HFFc6 (cell line): ENCODE results near the gene CSMD2. TPM values are rescaled to one million over a fixed set of nuclear protein-coding genes. Genes with fewer than 3 reads are reported as not detected.

Source experiments
- DNase-seq: peaks from one replicate; pipeline ENCODE4 v3.0.0-alpha.2; 2018
- H3K27ac Mint-ChIP-seq: 2 replicates; pipeline ENCODE4 v1.8.0; 2020; ENCODE audit warnings: mild to moderate bottlenecking, mixed read lengths
- H3K27me3 Mint-ChIP-seq: 2 replicates; pipeline ENCODE4 v1.8.0; 2021; ENCODE audit warnings: mild to moderate bottlenecking, moderate library complexity, mixed read lengths; ENCODE audit not compliant: insufficient read depth
- H3K36me3 Mint-ChIP-seq: 2 replicates; pipeline ENCODE4 v1.8.0; 2021; ENCODE audit warnings: low read depth, mixed read lengths
- H3K4me1 Mint-ChIP-seq: 2 replicates; pipeline ENCODE4 v1.8.0; 2020; ENCODE audit warnings: low read depth, mixed read lengths
- H3K4me3 Mint-ChIP-seq: 2 replicates; pipeline ENCODE4 v1.8.0; 2020; ENCODE audit warnings: mild to moderate bottlenecking, moderate library complexity, mixed read lengths
- H3K9me3 Mint-ChIP-seq: 2 replicates; pipeline ENCODE4 v1.8.0; 2020; ENCODE audit warnings: mild to moderate bottlenecking, mixed read lengths
- total RNA-seq, 6 experiments: library from RNA; stranded (reverse); fragmentation: NEBNext Ultra II Directional; extraction: Animal tissue kit (Norgen Biotek cat#: 25700); gene quantifications; 2 replicates in 1 of 6; 3 replicates in 5 of 6; pipeline ENCODE4 v1.2.3, GENCODE V29; 2021
- TF ChIP-seq, protein P1 (sequence below): fragments of 200-600 bp; sonication (generic); IDR thresholded peaks from 2 replicates; pipeline ENCODE4 v1.5.0; 2021; ENCODE audit warnings: antibody characterized with exemption, mild to moderate bottlenecking

Gene CSMD2
- total RNA-seq, 6 experiments from 2014 or later = 0.77 to 3.2 (median 1.2) TPM

GRCh38 chr1:33844166-33844565 is 320.9 kb downstream of the CSMD2 start:
- Mint-ChIP-seq H3K27me3 (peaks cover 5% of the 10 kb centered on the region), H3K4me3 (no peak overlapping the region), H3K9me3 (no peaks in the 10 kb centered on the region; the same call in 1 of the 2 replicates), H3K36me3 (no peaks in the 10 kb centered on the region; the same call in 1 of the 2 replicates), H3K27ac (no peak overlapping the region), H3K4me1 (no peaks in the 10 kb centered on the region; the same call in 1 of the 2 replicates)
- no peak for DNase-seq
- TF ChIP-seq, protein P1, sequence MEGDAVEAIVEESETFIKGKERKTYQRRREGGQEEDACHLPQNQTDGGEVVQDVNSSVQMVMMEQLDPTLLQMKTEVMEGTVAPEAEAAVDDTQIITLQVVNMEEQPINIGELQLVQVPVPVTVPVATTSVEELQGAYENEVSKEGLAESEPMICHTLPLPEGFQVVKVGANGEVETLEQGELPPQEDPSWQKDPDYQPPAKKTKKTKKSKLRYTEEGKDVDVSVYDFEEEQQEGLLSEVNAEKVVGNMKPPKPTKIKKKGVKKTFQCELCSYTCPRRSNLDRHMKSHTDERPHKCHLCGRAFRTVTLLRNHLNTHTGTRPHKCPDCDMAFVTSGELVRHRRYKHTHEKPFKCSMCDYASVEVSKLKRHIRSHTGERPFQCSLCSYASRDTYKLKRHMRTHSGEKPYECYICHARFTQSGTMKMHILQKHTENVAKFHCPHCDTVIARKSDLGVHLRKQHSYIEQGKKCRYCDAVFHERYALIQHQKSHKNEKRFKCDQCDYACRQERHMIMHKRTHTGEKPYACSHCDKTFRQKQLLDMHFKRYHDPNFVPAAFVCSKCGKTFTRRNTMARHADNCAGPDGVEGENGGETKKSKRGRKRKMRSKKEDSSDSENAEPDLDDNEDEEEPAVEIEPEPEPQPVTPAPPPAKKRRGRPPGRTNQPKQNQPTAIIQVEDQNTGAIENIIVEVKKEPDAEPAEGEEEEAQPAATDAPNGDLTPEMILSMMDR = no peak

DNA sequence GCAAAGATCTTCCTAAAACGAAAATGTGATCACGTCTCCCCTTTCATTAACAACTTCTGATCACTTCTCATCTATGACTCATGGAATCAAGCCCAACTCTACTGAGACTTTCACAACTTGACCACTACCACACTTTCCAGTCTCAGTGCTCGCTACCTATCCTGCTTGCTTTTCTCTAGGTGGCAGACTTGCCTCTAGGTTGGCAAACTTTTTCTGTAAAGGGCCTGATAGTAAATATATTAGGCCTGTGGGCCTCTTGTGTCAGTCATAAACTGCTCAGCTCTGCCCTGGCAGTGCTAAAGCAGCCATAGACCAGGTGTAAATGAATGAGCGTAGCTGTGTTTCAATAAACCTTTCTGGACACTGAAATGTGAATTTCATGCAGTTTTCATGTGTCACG is 322.7 kb downstream of the CSMD2 start:
- Mint-ChIP-seq H3K27me3 (peaks cover 8% of the 10 kb centered on the region), H3K36me3 (no peaks in the 10 kb centered on the region; the same call in 1 of the 2 replicates), H3K4me1 (no peaks in the 10 kb centered on the region), H3K4me3 (no peak overlapping the region), H3K9me3 (peaks cover 5% of the 10 kb centered on the region; the same call in 1 of the 2 replicates), H3K27ac (no peak overlapping the region)
- TF ChIP-seq, protein P1 = no peak
- DNase-seq = no peak

- no peak overlapping the region for H3K27ac Mint-ChIP-seq
- no peak for DNase-seq
- TF ChIP-seq, protein P1 = no peak
- no peaks in the 10 kb centered on the region; the same call in 1 of the 2 replicates for H3K4me1 Mint-ChIP-seq
- peaks cover 6% of the 10 kb centered on the region for H3K27me3 Mint-ChIP-seq
- no peak overlapping the region for H3K4me3 Mint-ChIP-seq
- H3K9me3 Mint-ChIP-seq = peaks cover 11% of the 10 kb centered on the region
- H3K36me3 Mint-ChIP-seq = no peaks in the 10 kb centered on the region; the same call in 1 of the 2 replicates
Measured at GRCh38 chr1:33841494-33841893, 323.5 kb downstream of the CSMD2 start.

- Mint-ChIP-seq H3K9me3 (peaks cover 11% of the 10 kb centered on the region), H3K4me1 (no peaks in the 10 kb centered on the region; the same call in 1 of the 2 replicates), H3K27ac (no peak overlapping the region), H3K36me3 (no peaks in the 10 kb centered on the region), H3K27me3 (peaks cover 6% of the 10 kb centered on the region; the same call in 1 of the 2 replicates), H3K4me3 (no peak overlapping the region)
- DNase-seq = no peak
- TF ChIP-seq, protein P1 = no peak
Measured at GRCh38 chr1:33837635-33838034, 327.4 kb downstream of the CSMD2 start.

- TF ChIP-seq, protein P1 = no peak
- no peak for DNase-seq
- H3K27me3 Mint-ChIP-seq = peaks cover 6% of the 10 kb centered on the region; the same call in 1 of the 2 replicates
- no peaks in the 10 kb centered on the region for H3K36me3 Mint-ChIP-seq
- H3K4me1 Mint-ChIP-seq = no peaks in the 10 kb centered on the region; the same call in 1 of the 2 replicates
- no peak overlapping the region for H3K4me3 Mint-ChIP-seq
- peaks cover 11% of the 10 kb centered on the region for H3K9me3 Mint-ChIP-seq
- no peak overlapping the region for H3K27ac Mint-ChIP-seq
Measured at GRCh38 chr1:33836911-33837310, 328.1 kb downstream of the CSMD2 start.

- no peak for DNase-seq
- Mint-ChIP-seq H3K36me3 (peaks cover 10% of the 10 kb centered on the region; the same call in 1 of the 2 replicates), H3K4me1 (no peaks in the 10 kb centered on the region), H3K9me3 (peaks cover 34% of the 10 kb centered on the region), H3K27me3 (no peaks in the 10 kb centered on the region; the same call in none of the 2 replicates), H3K27ac (no peak overlapping the region), H3K4me3 (no peak overlapping the region)
- TF ChIP-seq, protein P1 = no peak
Measured at GRCh38 chr1:33828654-33829053, 336.4 kb downstream of the CSMD2 start.
